ENCODE data around the gene TBCD.

DNA sequence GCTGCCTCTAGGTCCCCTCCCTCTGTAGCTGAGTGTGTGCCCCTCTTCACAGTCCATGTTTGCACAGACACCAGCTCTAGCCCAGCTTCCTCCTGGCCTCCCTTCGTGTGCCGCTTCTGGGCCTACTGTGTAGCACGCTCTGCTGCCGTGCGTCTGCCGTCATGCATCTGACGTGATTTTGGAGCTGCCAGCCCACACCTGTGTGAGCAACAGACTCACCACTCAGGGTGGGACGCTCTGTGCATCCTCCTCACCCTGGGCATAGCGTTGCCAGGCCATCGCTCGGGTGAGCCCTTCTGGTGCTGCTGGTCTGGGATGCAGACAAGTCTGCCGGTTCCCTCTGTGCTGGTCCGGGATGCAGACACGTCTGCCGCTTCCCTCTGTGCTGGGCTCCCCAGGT lies 127.4 kb downstream of the TBCD start:
- no peak for TF ChIP-seq EZH2phosphoT487 (IDR thresholded peaks at IDR 0.05; ENCODE audit: insufficient read depth, low read depth)
- no peak for TF ChIP-seq EZH2 (IDR thresholded peaks at IDR 0.05; ENCODE audit: insufficient read depth, poor library complexity, severe bottlenecking)
